Fibroblast of upper back skin (primary cell): Measurements from ENCODE around the gene RNF169.

ENCODE experiments used
- DNase-seq: peaks from one replicate; pipeline ENCODE4 v3.0.0-alpha.2; 2013

Gene RNF169, protein sequence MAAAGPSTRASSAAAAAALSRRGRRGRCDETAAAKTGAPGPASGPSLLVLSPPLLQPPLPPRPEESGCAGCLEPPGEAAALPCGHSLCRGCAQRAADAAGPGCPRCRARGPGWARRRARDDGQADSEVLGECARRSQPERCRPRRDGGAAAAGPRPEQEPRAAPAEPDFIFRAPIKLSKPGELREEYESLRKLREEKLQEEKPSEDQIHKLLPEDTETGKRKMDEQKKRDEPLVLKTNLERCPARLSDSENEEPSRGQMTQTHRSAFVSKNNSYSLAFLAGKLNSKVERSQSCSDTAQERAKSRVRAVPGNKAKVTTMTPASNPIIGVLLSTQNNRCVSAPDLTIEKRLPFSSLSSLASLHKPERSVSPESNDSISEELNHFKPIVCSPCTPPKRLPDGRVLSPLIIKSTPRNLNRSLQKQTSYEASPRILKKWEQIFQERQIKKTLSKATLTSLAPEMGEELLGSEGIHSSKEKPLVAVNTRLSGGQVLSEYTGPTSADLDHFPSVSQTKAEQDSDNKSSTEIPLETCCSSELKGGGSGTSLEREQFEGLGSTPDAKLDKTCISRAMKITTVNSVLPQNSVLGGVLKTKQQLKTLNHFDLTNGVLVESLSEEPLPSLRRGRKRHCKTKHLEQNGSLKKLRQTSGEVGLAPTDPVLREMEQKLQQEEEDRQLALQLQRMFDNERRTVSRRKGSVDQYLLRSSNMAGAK

DNA sequence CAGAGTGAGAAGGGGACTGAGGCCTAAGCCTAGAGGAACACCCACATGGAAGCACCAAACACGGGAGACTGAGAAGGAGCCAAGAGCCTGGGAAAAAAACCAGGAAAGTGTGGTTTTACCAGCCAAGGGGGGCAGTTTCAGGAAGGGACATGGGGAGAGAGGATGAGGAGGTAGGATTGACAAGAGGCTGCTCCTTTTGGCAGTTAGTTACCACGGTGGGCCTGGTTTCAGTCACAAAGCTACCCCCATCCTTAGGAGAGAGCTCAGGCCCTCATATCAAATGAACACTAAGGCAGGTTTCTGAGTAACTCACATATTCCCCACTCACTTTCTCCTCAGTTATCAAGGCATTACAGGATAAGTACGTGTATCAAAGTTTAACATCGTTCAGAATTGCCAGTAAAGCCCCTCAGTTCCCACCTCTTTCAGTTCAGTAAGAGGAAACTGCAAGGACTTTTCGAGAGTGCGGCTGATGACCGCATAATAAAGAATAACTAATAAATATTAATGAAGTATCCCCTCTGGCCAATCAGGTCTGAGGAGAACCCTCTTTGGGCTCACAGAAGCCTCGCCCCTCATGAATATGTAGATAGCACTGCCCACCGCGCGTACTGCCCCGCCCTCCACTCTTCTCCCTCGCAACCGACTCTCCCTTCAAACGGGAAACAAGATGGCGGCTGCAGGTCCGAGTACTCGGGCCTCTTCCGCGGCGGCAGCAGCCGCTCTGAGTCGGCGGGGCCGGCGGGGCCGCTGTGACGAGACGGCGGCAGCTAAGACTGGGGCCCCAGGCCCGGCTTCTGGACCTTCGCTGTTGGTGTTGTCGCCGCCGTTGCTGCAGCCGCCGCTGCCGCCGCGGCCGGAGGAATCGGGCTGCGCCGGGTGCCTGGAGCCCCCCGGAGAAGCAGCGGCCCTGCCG is at the start of gene RNF169:
RNF169 (plus strand) TSS at position 639 of the 916 bp plus-strand sequence; CDS start at position 671, 32 bp downstream.
- peak; percentile 96 for DNase-seq

DNA sequence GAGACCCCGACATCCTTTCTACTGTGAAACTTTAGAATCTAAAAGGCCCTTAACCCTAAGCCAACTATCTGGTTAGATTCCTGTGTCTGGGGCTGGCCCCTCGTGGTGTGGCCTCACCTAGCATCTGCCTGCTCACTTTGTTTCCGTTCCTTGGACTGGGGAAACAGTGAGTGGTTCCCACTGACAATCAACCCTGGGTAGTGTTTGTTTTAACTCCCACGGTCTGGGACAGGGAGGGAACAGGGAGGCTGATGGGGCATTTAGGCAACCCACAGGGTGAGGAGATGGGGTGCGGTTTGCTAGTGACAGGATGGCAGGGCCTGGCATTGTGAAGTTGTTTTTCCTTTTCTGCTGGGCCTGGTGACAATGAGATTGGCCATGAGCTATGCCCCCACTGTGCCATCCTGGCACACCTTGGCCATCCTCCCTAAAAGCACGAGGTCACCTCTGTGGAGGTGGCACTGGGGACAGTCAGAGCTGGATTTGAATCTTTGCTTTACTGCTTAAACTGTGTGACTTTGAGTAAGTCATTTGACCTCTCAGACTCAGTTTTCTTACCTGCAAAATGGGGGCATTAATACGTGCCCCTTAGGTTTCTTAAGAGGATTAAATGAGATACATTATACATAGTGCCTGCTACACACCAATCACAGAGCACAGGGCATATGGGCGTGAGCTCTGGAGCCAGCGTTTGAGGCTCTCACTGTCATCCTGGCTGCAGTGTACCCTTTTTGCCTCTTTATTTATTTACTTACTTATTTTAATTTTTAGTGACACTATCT is 48.8 kb upstream of the RNF169 start:
- no peak for DNase-seq

DNA sequence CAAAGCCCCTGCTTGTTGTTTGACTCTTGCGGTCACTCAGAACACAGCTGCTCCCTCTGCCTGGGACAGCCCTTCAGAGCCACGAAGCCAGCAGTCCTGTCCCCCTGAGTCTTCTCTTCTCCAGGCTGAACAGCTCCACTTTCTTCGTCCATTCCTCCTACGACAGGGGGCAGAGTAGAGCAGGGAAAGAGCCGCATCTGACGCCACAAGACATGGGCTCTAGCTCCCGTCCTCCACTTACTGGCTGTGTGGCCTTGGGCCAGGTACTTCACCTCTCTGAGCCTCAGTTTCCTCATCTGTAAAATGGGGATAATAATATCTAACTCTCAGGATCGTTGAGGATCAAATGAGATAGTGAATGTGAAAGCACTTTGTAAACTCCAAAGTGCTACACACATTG is 47.3 kb upstream of the RNF169 start:
- DNase-seq: no peak

DNA sequence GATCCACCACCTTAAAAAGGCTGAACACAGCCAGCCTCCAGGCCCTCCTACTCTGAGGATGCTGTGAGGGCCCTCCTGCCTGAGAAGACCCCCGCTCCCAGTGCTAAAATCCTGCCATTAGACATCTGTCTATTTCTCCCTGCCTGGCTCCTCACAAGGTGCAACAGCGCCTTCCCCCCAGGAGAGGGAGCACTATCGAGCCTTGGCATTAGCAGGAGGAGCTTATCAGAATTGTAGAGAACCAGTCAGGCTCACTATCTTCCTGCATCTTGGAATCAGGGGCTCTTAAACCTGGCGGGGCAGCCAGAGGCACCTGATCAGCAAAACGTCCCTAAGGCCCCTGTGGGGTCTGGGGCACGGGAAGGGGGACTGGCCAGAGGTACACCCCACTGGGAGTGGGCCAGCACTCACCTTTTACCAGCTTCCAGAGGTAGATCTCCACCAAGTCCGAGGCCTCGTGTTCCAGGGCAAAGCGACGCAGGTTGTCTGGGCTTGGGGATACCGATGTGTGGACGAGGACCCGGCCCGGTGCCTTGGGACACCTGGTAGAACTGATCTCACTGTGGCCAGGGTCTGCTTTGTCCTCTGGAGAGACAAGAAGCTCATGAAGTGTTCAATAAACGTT is 46.2 kb upstream of the RNF169 start:
- peak; percentile 74 for DNase-seq

- DNase-seq: no peak
Observed at GRCh38 chr11:74703211-74703610, 45.4 kb upstream of the RNF169 start.

DNA sequence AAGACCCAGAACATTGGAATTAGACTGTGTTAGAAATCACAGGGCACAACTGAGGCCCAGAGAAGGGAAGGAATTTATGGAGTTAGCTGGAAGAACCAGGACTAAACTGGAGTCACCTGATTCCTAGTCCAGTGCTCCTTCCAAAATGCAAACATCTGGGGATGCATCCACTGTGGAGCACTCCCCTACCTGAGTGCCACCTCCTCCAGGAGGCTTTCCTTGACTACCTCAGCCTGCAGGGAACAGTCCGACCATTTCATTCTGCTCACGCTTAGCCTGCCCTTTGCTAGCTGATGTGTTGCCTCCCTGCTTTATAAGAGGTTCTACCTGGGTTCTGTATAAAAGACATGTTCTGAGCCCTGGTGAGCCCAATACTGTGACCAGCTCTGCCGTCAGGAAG is 41.5 kb upstream of the RNF169 start:
- DNase-seq: no peak

DNA sequence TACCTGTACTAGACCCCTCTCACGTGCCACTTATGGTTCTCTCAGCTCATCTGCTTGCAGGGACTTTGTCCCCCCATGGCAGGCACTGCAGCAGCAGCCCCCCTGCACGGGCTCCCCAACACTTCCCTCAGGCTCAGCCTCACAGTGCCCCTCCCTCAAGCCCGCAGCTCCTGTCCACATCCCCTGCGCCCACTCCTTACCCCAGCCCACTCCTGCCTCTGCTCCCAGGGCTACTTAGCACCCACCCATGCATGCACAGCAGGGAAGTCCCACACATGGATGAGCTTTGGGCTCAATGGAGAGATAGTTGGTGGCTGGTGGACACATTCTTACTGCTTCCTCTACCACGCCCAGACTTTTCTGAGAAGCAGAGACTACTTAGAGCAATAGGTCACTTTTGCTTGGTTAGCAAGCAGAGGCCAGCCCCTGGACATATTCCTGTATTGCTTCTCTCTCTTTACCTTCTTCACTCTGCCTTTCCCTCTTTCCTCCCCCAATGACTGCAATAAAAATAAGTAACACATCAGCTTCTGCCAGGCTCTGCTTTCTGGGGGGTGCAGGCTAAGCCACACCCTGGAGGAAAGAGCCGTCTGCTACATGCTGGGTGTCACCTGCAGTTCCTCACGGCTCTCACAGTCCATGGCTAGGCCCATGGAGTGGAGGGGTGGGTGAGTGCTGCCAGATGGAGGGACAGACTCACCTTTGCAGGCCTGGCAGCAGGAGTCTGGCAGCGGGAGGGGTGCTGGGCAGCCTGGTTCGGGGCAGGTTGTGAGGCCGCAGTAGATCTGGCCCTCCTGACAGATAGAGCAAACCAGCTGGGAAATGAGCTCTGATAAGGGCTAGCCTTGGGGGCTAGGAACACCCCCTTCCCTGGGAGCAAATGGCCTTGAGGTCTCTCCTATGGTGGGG is 40.8 kb upstream of the RNF169 start:
- DNase-seq: no peak

- DNase-seq: no peak
Observed at GRCh38 chr11:74709175-74709574, 39.5 kb upstream of the RNF169 start.

DNA sequence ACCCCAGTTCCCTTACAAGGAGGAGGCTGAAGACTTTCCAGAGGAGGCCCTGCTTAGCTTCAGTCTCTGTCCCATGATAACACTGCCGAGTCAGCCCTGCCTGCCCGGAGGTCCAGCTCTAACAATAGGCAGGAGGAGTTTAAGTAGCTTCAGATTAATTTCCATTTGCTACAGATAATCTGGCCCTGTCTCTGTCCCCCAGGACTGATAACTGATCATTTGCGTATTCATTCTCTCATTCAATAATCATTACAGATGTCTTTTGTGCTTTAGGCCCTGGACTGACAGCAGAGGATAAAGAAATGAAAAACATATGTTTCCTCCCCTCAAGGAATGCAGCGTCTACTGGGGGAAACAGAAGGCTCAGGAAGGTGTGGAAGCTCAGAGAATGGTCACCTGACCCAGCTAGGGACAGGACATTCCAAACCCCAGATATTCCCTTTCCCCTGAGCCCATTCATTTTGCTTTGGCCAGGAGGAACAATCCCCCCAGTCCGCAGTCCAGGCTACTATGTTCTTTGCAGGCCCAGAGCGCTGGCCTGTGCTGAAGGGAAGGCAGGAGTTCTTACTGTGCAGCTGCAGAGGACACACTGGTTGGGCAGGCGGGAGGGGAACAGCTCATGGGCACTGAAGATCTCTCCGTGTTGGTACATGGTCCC is 38.2 kb upstream of the RNF169 start:
- peak; percentile 61 for DNase-seq

GRCh38 chr11:74713686-74714085 is 35.0 kb upstream of the RNF169 start:
- no peak for DNase-seq

DNA sequence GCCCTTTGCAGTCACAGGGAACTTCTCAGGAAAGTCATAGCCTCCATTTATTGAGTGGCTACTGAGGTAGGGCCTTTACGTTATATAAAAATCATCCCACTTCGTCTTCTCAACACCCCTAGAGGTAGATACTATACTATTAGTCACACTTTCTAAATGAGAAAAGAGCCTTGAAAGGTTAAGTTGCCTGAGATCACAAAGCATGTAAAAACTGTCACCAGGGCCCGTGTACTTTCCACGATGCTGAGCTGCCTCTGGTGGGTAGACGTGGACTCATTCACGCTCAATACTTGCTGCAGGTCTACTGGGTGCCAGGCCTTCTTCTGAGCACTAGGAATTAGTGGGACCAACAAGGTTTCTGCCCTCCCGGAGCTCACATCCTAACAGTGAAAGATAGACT is 33.7 kb upstream of the RNF169 start:
- no peak for DNase-seq

GRCh38 chr11:74717221-74717969 is 31.3 kb upstream of the RNF169 start:
- peak; percentile 65 for DNase-seq

GRCh38 chr11:74719011-74719410 is 29.6 kb upstream of the RNF169 start:
- DNase-seq: no peak

- peak; percentile 21 for DNase-seq
Observed at GRCh38 chr11:74720596-74721478, 27.8 kb upstream of the RNF169 start.

DNA sequence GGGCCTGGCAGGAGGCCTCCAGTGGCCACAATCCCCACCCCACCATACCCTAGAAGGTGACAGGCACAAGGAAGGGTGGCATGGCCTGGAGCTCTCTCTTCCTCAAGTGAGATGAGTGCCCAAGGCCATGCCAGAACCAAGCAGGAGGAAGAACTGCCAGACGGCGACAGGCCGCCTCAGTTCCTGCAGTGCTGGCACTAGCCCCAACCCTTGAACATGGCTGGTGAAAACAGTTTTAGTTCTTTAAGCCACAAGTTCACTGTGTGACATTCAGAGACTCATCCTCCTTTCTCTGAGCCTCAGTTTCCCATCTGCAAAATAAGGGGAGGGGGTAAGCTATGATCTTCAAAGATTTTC is 27.2 kb upstream of the RNF169 start:
- DNase-seq: no peak

- no peak for DNase-seq
Observed at GRCh38 chr11:74723511-74723910, 25.1 kb upstream of the RNF169 start.

DNA sequence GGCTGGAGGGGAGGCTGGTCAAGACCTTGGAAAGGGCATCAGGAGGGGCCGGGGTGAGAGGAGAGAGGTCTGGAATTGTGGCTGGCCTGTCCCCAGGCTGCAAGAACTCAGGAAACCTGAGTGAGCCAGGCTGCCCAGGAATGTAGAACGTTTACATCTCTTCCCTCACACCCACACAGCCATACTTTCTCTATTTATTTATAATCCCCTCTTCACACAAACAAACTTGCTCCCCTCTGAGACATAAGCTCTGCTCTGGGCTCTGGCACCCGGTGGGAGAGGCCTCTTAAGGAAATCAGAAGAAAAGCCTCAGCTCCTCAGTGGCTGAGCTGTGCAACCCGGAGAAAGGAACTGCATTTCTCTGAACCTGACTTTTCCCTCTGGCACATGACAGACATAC is 22.9 kb upstream of the RNF169 start:
- no peak for DNase-seq

- DNase-seq: peak; percentile 65
Observed at GRCh38 chr11:74726547-74727182, 22.0 kb upstream of the RNF169 start.
